Neural cell (in vitro differentiated cells): ENCODE results near the gene GTF2IRD1. TPM values are rescaled to one million over a fixed set of nuclear protein-coding genes. Genes with fewer than 3 reads are reported as not detected.

Experiments used
- H2AFZ ChIP-seq: fragments of 200-600, 300-800 bp; sonication (generic), shearing (Covaris generic); 2 replicates; pipeline ENCODE4 v1.6.0; 2014; ENCODE audit warnings: low read depth, mild to moderate bottlenecking, antibody characterized with exemption, low read length, moderate library complexity
- H3F3A ChIP-seq: fragments of 200-600 bp; shearing (Covaris generic); 2 replicates; pipeline ENCODE4 v1.6.1; 2016; ENCODE audit warnings: mild to moderate bottlenecking, moderate library complexity, mixed read lengths, antibody characterized with exemption, low read length; ENCODE audit not compliant: insufficient read depth, poor library complexity, severe bottlenecking
- H3K27ac ChIP-seq: fragments of 200-600, 300-800 bp; sonication (generic), shearing (Covaris generic); 2 replicates; pipeline ENCODE4 v1.5.1; 2014; ENCODE audit warnings: mild to moderate bottlenecking, low read length, moderate library complexity
- H3K27me3 ChIP-seq: fragments of 300-800, 200-600 bp; sonication (generic), shearing (Covaris generic); 2 replicates; pipeline ENCODE4 v1.6.0; 2014; ENCODE audit warnings: mild to moderate bottlenecking, low read depth, low read length, moderate library complexity; ENCODE audit not compliant: insufficient read depth
- H3K36me3 ChIP-seq: fragments of 300-800, 200-600 bp; sonication (generic), shearing (Covaris generic); 2 replicates; pipeline ENCODE4 v1.5.1; 2014; ENCODE audit warnings: mild to moderate bottlenecking, antibody characterized with exemption, low read length, moderate library complexity; ENCODE audit not compliant: insufficient read depth
- H3K4me2 ChIP-seq: fragments of 300-800, 200-600 bp; sonication (generic), shearing (Covaris generic); 2 replicates; pipeline ENCODE4 v1.6.0; 2014; ENCODE audit warnings: mild to moderate bottlenecking, low read length
- H3K4me3 ChIP-seq: fragments of 300-800, 200-600 bp; sonication (generic), shearing (Covaris generic); 2 replicates; pipeline ENCODE4 v1.5.1; 2014; ENCODE audit warnings: mild to moderate bottlenecking, low read length, moderate library complexity
- H3K79me2 ChIP-seq: fragments of 200-600 bp; shearing (Covaris generic); replicated peaks from 2 replicates; pipeline ENCODE4 v1.6.0; 2014; ENCODE audit warnings: mild to moderate bottlenecking, low read length, moderate library complexity; ENCODE audit not compliant: insufficient read depth
- H3K9ac ChIP-seq: fragments of 300-800, 200-600 bp; sonication (generic), shearing (Covaris generic); 2 replicates; pipeline ENCODE4 v1.6.1; 2016; ENCODE audit warnings: mild to moderate bottlenecking, low read length, mixed read lengths
- H3K9me2 ChIP-seq: fragments of 200-600 bp; shearing (Covaris generic); 2 replicates; pipeline ENCODE4 v1.6.1; 2016; ENCODE audit warnings: mild to moderate bottlenecking, low read length, mixed read lengths; ENCODE audit not compliant: insufficient read depth
- H3K9me3 ChIP-seq: fragments of 200-600, 300-800 bp; sonication (generic), shearing (Covaris generic); 2 replicates; pipeline ENCODE4 v1.6.1; 2016; ENCODE audit warnings: mild to moderate bottlenecking, mixed run types, low read length, moderate library complexity, mixed read lengths
- H4K20me1 ChIP-seq: fragments of 200-600 bp; shearing (Covaris generic); 2 replicates; pipeline ENCODE4 v1.6.1; 2016; ENCODE audit warnings: mild to moderate bottlenecking, mixed run types; ENCODE audit not compliant: insufficient read depth
- EP300 ChIP-seq: fragments of 450-650 bp; conservative IDR thresholded peaks from 2 replicates; pipeline ENCODE4 v1.6.1; 2014; ENCODE audit warnings: antibody characterized with exemption, mild to moderate bottlenecking, moderate library complexity; ENCODE audit not compliant: poor library complexity, severe bottlenecking
- EZH2 ChIP-seq: fragments of 200-600, 300-800 bp; shearing (Covaris generic), sonication (generic); IDR thresholded peaks from 2 replicates; pipeline ENCODE4 v1.6.1; 2014; ENCODE audit warnings: antibody characterized with exemption, low read length, borderline replicate concordance, mild to moderate bottlenecking; ENCODE audit not compliant: insufficient read depth, poor library complexity, severe bottlenecking
- MXI1 ChIP-seq: fragments of 450-650 bp; conservative IDR thresholded peaks from 2 replicates; pipeline ENCODE4 v1.6.1; 2014; ENCODE audit warnings: antibody characterized with exemption, mild to moderate bottlenecking; ENCODE audit not compliant: poor library complexity, severe bottlenecking
- POLR2AphosphoS5 ChIP-seq: IDR thresholded peaks from 2 replicates; pipeline ENCODE4 v1.6.1; 2012
- RAD21 ChIP-seq: fragments of 450-650 bp; conservative IDR thresholded peaks from 2 replicates; pipeline ENCODE4 v1.6.1; 2014; ENCODE audit warnings: antibody characterized with exemption, mild to moderate bottlenecking, moderate library complexity
- SMC3 ChIP-seq: fragments of 450-650 bp; conservative IDR thresholded peaks from 2 replicates; pipeline ENCODE4 v1.6.1; 2014; ENCODE audit warnings: antibody characterized with exemption, mild to moderate bottlenecking, moderate library complexity; ENCODE audit not compliant: poor library complexity
- TAF1 ChIP-seq: IDR thresholded peaks from 2 replicates; pipeline ENCODE4 v1.6.1; 2012; ENCODE audit warnings: low read depth
- polyA plus RNA-seq: library from polyadenylated mRNA; depleted of rRNA; stranded (reverse); fragments of >200 nt; gene quantifications from 2 replicates; pipeline ENCODE4 v1.2.3, GENCODE V29; 2014
- TF ChIP-seq, protein P1 (sequence below): fragments of 450-650 bp; IDR thresholded peaks from 2 replicates; pipeline ENCODE4 v1.5.1; 2014; ENCODE audit warnings: antibody characterized with exemption, mild to moderate bottlenecking, moderate library complexity; ENCODE audit not compliant: poor library complexity, severe bottlenecking
- TF ChIP-seq, protein P2 (sequence below): IDR thresholded peaks from 2 replicates; pipeline ENCODE4 v1.6.1; 2012; ENCODE audit warnings: borderline replicate concordance

GTF2IRD1 gene
- polyA plus RNA-seq, 1 donor from 2014 or later, result 31.9 TPM

DNA sequence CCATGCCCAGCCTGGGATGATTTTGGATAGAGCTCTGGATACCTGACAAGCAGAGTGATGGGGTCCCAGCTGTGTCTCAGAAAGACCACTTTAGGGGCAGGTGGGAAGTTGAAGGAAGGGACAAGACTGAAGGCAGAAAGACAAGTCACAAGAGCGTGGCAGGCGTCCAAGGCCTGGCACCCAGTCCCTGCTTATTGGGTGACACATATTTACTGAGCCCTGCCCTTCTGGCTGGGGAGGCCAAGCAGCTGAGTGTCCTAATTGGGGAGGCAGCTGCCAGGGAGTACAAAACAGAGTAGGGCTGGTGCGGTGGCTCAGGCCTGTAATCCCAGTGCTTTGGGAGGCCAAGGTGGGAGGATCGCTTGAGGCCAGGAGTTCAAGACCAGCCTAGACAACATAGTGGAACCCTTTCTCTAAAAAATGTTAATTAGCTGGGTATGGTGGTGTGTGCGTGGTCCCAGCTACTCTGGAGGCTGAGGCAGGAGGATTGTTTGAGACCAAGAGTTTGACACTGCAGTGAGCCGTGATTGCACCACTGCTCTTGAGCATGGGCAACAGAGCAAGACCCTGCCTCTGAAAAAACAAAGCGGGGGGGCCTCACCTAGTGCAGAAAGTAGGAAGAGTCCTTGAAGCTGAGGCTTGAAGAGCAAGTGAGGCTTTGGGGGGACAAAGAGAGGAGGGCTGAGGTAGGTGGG is 150.8 kb downstream of the GTF2IRD1 start:
- Histone ChIP-seq H3K79me2 (no peaks in the 10 kb centered on the region), H3K4me3 (no peak overlapping the region), H3K4me2 (no peak overlapping the region), H3K9me3 (no peaks in the 10 kb centered on the region), H3K9ac (no peak overlapping the region), H3F3A (no peaks in the 10 kb centered on the region), H4K20me1 (no peaks in the 10 kb centered on the region), H3K36me3 (no peaks in the 10 kb centered on the region), H3K9me2 (no peaks in the 10 kb centered on the region), H3K27me3 (no peaks in the 10 kb centered on the region), H3K27ac (no peak overlapping the region), H2AFZ (no peak overlapping the region)
- TF ChIP-seq RAD21 (no peak), MXI1 (no peak), EZH2 (no peak), SMC3 (no peak), EP300 (no peak), TAF1 (no peak), POLR2AphosphoS5 (no peak)
- TF ChIP-seq, protein P1, sequence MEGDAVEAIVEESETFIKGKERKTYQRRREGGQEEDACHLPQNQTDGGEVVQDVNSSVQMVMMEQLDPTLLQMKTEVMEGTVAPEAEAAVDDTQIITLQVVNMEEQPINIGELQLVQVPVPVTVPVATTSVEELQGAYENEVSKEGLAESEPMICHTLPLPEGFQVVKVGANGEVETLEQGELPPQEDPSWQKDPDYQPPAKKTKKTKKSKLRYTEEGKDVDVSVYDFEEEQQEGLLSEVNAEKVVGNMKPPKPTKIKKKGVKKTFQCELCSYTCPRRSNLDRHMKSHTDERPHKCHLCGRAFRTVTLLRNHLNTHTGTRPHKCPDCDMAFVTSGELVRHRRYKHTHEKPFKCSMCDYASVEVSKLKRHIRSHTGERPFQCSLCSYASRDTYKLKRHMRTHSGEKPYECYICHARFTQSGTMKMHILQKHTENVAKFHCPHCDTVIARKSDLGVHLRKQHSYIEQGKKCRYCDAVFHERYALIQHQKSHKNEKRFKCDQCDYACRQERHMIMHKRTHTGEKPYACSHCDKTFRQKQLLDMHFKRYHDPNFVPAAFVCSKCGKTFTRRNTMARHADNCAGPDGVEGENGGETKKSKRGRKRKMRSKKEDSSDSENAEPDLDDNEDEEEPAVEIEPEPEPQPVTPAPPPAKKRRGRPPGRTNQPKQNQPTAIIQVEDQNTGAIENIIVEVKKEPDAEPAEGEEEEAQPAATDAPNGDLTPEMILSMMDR, result no peak
- TF ChIP-seq, protein P2, sequence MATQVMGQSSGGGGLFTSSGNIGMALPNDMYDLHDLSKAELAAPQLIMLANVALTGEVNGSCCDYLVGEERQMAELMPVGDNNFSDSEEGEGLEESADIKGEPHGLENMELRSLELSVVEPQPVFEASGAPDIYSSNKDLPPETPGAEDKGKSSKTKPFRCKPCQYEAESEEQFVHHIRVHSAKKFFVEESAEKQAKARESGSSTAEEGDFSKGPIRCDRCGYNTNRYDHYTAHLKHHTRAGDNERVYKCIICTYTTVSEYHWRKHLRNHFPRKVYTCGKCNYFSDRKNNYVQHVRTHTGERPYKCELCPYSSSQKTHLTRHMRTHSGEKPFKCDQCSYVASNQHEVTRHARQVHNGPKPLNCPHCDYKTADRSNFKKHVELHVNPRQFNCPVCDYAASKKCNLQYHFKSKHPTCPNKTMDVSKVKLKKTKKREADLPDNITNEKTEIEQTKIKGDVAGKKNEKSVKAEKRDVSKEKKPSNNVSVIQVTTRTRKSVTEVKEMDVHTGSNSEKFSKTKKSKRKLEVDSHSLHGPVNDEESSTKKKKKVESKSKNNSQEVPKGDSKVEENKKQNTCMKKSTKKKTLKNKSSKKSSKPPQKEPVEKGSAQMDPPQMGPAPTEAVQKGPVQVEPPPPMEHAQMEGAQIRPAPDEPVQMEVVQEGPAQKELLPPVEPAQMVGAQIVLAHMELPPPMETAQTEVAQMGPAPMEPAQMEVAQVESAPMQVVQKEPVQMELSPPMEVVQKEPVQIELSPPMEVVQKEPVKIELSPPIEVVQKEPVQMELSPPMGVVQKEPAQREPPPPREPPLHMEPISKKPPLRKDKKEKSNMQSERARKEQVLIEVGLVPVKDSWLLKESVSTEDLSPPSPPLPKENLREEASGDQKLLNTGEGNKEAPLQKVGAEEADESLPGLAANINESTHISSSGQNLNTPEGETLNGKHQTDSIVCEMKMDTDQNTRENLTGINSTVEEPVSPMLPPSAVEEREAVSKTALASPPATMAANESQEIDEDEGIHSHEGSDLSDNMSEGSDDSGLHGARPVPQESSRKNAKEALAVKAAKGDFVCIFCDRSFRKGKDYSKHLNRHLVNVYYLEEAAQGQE, result no peak

DNA sequence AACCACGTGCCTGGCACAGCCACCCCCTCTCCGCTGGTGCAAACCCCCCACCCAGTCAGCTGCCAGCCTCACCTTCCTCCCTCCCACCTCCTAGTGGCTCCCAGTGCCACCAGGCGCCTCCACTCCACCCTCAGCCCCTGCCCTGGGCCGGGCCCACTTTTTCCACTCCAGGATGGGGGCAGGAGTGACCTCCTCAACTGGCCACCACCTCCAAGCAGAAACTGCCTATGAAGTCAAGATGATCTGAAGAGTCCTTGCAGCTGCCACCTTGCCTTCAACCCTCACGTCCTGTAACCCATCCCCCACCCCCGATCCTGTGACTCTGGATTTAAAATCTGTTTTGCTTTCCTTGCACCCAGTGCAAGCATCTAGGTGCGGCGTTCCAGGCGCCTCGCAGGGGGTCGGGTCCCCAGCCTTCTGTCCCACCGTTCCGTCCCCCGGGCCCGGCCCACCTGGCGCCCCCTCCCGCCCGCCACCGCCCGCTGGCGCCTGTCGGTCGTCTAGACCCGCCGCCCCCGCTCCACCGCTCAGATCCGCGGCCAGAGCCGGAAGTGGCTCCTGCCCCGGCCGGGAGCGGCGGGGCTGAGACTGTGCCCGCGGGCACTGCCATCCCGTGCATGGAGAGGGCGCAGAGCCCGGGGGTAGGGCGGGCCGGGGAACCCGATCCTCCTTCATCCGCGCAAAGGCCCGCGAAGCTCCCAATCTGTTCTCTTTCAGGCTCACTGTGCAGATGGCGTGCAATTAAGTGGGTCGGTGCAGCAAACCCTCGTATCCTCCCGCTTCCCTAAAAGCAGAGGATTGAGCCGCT is 152.6 kb downstream of the GTF2IRD1 start:
- H3K36me3 ChIP-seq, result no peaks in the 10 kb centered on the region
- H3K9me2 ChIP-seq, result no peaks in the 10 kb centered on the region
- no peak overlapping the region for H3K4me2 ChIP-seq
- no peak overlapping the region for H3K4me3 ChIP-seq
- no peak for TF ChIP-seq EZH2
- TF ChIP-seq, protein P1, result no peak
- no peak for TF ChIP-seq POLR2AphosphoS5
- no peak for TF ChIP-seq EP300
- TF ChIP-seq, protein P2, result no peak
- TF ChIP-seq RAD21, result no peak
- no peak for TF ChIP-seq TAF1
- no peak for TF ChIP-seq MXI1
- TF ChIP-seq SMC3, result no peak
- no peaks in the 10 kb centered on the region for H3K9me3 ChIP-seq
- H2AFZ ChIP-seq, result no peak overlapping the region
- no peaks in the 10 kb centered on the region for H4K20me1 ChIP-seq
- H3K27me3 ChIP-seq, result no peaks in the 10 kb centered on the region
- H3K79me2 ChIP-seq, result no peaks in the 10 kb centered on the region
- no peak overlapping the region for H3K27ac ChIP-seq
- H3K9ac ChIP-seq, result no peak overlapping the region
- H3F3A ChIP-seq, result no peaks in the 10 kb centered on the region
